ENCODE measurements around the gene RGPD8.

Gene RGPD8

GRCh38 chr2:112335600-112335999 is 97.8 kb downstream of the RGPD8 start:
- no peak for DNase-seq (ENCODE audit: low spot score)

GRCh38 chr2:112332123-112332696 is 101.2 kb downstream of the RGPD8 start:
- no peak for DNase-seq (ENCODE audit: low spot score)

GRCh38 chr2:112322919-112323318 is 110.5 kb downstream of the RGPD8 start:
- DNase-seq (ENCODE audit: low spot score) = no peak

- no peak for DNase-seq (ENCODE audit: low spot score)
These were observed 111.8 kb downstream of the RGPD8 start for GRCh38 chr2:112321375-112322320.
